Measurements from ENCODE around the gene FAM107A.
A peak's percentile ranks its signal among the peaks of the same experiment; 100 is the strongest.

The FAM107A gene

DNA sequence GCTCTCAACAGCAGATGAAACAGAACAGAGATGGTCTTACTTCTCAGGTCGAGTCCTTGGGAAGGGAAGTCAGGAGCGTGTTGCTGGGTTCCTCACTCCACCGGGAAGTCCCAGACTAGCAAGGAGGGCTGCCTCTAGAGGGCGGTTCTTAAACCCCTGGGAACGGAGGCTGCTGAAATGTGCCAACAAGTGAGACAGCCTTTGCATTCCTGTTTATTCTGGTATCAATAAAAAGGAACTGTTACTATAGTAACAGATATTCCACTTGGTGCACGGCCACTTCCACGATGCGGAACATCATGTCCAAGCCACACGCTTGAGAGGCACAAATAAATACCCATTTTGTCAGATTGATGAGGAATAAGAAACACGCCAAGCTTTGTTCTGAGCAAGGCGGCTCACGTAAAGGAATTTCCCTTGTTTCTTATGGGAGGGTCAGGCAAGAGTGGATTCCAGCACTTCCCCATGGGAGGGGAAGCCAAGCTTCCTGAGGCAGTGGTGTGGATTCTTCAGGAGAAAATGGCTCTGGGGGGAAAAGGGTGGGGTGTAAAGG is at the start of gene FAM107A:
Gene FAM107A (minus strand): TSS at position 123 of the 553 bp plus-strand sequence. CDS start 7,531 bp downstream, outside the sequence.
- DNase-seq (ENCODE audit: low read depth in 2 of 2) = peak; percentile 80 to 86
- TF ChIP-seq, protein P1, sequence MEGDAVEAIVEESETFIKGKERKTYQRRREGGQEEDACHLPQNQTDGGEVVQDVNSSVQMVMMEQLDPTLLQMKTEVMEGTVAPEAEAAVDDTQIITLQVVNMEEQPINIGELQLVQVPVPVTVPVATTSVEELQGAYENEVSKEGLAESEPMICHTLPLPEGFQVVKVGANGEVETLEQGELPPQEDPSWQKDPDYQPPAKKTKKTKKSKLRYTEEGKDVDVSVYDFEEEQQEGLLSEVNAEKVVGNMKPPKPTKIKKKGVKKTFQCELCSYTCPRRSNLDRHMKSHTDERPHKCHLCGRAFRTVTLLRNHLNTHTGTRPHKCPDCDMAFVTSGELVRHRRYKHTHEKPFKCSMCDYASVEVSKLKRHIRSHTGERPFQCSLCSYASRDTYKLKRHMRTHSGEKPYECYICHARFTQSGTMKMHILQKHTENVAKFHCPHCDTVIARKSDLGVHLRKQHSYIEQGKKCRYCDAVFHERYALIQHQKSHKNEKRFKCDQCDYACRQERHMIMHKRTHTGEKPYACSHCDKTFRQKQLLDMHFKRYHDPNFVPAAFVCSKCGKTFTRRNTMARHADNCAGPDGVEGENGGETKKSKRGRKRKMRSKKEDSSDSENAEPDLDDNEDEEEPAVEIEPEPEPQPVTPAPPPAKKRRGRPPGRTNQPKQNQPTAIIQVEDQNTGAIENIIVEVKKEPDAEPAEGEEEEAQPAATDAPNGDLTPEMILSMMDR (IDR thresholded peaks at IDR 0.05; ENCODE audit: low read depth, low read length) = peak; percentile 29
- H3K4me3 ChIP-seq (replicated peaks in 1 of 2; ENCODE audit: low read depth in 2 of 2, low read length in 2 of 2) = peak within 1 kb of the TSS in 1 of 2 donors; percentile 11

DNA sequence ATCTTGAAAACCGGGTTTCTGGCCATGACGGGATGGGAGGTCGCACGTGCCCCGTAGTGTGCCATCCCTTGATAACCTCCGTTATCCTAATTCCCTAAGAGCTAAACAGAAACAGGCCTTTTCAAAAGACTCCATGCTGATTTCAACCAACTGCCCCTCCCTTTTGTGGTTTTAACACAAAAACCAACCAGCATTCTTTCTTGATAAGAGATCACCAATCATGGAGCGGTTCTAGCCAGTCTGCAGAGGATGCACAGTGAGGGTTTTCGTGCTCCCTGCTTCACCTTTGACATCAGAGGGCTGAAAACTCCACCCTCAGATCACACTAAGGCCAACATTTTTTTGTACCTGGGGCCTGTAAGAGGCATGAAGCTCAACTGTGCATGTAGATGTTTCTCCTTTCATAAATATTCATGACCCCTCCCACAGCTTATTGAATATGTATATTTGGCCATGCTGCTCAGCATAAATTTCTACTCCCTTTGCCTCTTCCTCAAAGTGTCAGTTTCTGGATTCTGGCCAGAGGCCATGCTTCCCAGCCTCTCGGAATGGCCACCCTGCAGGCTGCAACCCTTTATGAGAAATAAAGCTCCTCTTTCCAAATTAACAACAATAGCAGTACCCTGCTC is 48.1 kb upstream of the FAM107A start:
- TF ChIP-seq, protein P1 (IDR thresholded peaks at IDR 0.05; ENCODE audit: low read depth, low read length) = no peak
- no peak for DNase-seq (ENCODE audit: low read depth in 2 of 2)
- H3K4me3 ChIP-seq (replicated peaks in 1 of 2; ENCODE audit: low read depth in 2 of 2, low read length in 2 of 2) = no peak overlapping the region

GRCh38 chr3:58624550-58624949 is 47.4 kb upstream of the FAM107A start:
- TF ChIP-seq, protein P1 (IDR thresholded peaks at IDR 0.05; ENCODE audit: low read depth, low read length) = no peak
- no peak for DNase-seq (ENCODE audit: low read depth in 2 of 2)
- H3K4me3 ChIP-seq (replicated peaks in 1 of 2; ENCODE audit: low read depth in 2 of 2, low read length in 2 of 2) = no peak overlapping the region

- TF ChIP-seq, protein P1 (IDR thresholded peaks at IDR 0.05; ENCODE audit: low read depth, low read length) = no peak
- H3K4me3 ChIP-seq (replicated peaks in 1 of 2; ENCODE audit: low read depth in 2 of 2, low read length in 2 of 2) = no peak overlapping the region
- peak; percentile 9 to 15 for DNase-seq (ENCODE audit: low read depth in 2 of 2)
These were observed 46.8 kb upstream of the FAM107A start for GRCh38 chr3:58623961-58624360.

GRCh38 chr3:58623478-58623877 is 46.3 kb upstream of the FAM107A start:
- DNase-seq (ENCODE audit: low read depth in 2 of 2) = no peak
- TF ChIP-seq, protein P1 (IDR thresholded peaks at IDR 0.05; ENCODE audit: low read depth, low read length) = no peak
- H3K4me3 ChIP-seq (replicated peaks in 1 of 2; ENCODE audit: low read depth in 2 of 2, low read length in 2 of 2) = no peak overlapping the region

DNA sequence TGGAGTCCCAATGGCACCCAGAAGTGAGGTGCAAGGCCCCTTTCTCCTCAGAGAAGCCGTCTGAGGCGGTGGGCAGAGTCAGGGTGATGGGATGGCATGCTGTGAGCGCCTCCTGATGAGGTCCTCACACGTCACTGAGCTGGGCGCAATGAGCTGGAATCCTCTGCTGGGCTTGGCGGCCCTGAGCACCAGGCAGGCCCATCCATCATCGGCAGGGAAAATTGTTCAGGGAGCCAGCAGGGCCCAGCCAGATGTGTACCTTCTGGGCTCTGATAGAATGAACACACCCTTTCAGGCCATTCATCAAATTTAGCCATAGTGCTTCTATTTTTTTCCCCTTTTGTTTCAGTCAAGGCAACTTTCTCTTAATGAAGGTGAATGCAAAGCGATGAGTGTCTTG is 45.7 kb upstream of the FAM107A start:
- no peak overlapping the region for H3K4me3 ChIP-seq (replicated peaks in 1 of 2; ENCODE audit: low read depth in 2 of 2, low read length in 2 of 2)
- no peak for DNase-seq (ENCODE audit: low read depth in 2 of 2)
- TF ChIP-seq, protein P1 (IDR thresholded peaks at IDR 0.05; ENCODE audit: low read depth, low read length) = no peak

All from cardiac fibroblast (primary cell).